A549 (cell line): Measurements from ENCODE around the gene DUT.

ENCODE experiments used
- EP300 ChIP-seq, 2 experiments: fragments of >200 bp; sonication (Bioruptor Twin); formaldehyde crosslinking; IDR thresholded peaks; 2 replicates in 1 of 2; 3 replicates in 1 of 2; pipeline ENCODE4 v1.6.1; 2016 to 2017
- GATA3 ChIP-seq: IDR thresholded peaks from 2 replicates; pipeline ENCODE4 v1.6.1; 2012; ENCODE audit warnings: borderline replicate concordance
- KDM1A ChIP-seq: fragments of 200-600 bp; sonication (generic); IDR thresholded peaks from 2 replicates; pipeline ENCODE4 v1.6.1; 2016; ENCODE audit warnings: low read depth, mild to moderate bottlenecking
- REST ChIP-seq: fragments of 200-600 bp; sonication (generic); IDR thresholded peaks from 2 replicates; pipeline ENCODE4 v1.6.1; 2016; ENCODE audit warnings: antibody characterized with exemption, mild to moderate bottlenecking, moderate library complexity
- RNF2 ChIP-seq: fragments of 200-600 bp; sonication (generic); IDR thresholded peaks from 2 replicates; pipeline ENCODE4 v1.6.1; 2016; ENCODE audit warnings: low read depth, mild to moderate bottlenecking, antibody characterized with exemption, moderate library complexity, borderline replicate concordance
- USF2 ChIP-seq: fragments of 450-650 bp; IDR thresholded peaks from 2 replicates; pipeline ENCODE4 v1.6.1; 2014; ENCODE audit warnings: antibody characterized with exemption
- TF ChIP-seq, protein P1 (sequence below): fragments of >200 bp; sonication (Bioruptor Twin); formaldehyde crosslinking; IDR thresholded peaks from 3 replicates; pipeline ENCODE4 v1.5.1; 2016
- TF ChIP-seq, protein P2 (sequence below): fragments of 250-450 bp; sonication (Bioruptor Pico); IDR thresholded peaks from 2 replicates; pipeline ENCODE4 v1.5.0; 2020; ENCODE audit warnings: low read depth, mild to moderate bottlenecking, moderate library complexity

GRCh38 chr15:48336940-48337339, 5.7 kb downstream of the DUT start:
- TF ChIP-seq, protein P1, sequence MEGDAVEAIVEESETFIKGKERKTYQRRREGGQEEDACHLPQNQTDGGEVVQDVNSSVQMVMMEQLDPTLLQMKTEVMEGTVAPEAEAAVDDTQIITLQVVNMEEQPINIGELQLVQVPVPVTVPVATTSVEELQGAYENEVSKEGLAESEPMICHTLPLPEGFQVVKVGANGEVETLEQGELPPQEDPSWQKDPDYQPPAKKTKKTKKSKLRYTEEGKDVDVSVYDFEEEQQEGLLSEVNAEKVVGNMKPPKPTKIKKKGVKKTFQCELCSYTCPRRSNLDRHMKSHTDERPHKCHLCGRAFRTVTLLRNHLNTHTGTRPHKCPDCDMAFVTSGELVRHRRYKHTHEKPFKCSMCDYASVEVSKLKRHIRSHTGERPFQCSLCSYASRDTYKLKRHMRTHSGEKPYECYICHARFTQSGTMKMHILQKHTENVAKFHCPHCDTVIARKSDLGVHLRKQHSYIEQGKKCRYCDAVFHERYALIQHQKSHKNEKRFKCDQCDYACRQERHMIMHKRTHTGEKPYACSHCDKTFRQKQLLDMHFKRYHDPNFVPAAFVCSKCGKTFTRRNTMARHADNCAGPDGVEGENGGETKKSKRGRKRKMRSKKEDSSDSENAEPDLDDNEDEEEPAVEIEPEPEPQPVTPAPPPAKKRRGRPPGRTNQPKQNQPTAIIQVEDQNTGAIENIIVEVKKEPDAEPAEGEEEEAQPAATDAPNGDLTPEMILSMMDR, result peak; percentile 18; the same call in 1 of the 3 replicates
- no peak for TF ChIP-seq KDM1A
- no peak for TF ChIP-seq EP300 (IDR thresholded peaks at IDR 0.05)
- no peak for TF ChIP-seq USF2
- TF ChIP-seq REST, result no peak
- TF ChIP-seq RNF2, result no peak
- no peak for TF ChIP-seq GATA3
- TF ChIP-seq, protein P2, sequence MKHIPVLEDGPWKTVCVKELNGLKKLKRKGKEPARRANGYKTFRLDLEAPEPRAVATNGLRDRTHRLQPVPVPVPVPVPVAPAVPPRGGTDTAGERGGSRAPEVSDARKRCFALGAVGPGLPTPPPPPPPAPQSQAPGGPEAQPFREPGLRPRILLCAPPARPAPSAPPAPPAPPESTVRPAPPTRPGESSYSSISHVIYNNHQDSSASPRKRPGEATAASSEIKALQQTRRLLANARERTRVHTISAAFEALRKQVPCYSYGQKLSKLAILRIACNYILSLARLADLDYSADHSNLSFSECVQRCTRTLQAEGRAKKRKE (CRISPR knock-in tag), result no peak
